SK-N-MC (cell line): ENCODE measurements around the gene LRRC74B.

Experiments
- EZH2 ChIP-seq: fragments of 200-600 bp; sonication (generic); IDR thresholded peaks from one replicate; pipeline ENCODE4 v1.6.1; 2017; ENCODE audit warnings: antibody characterized with exemption
- FOXP2 ChIP-seq: optimal IDR thresholded peaks from 2 replicates; pipeline ENCODE3; 2011; ENCODE audit warnings: mild to moderate bottlenecking, moderate library complexity; ENCODE audit not compliant: insufficient read depth; ENCODE audit errors: extremely low read length, control extremely low read depth
- POLR2AphosphoS5 ChIP-seq: IDR thresholded peaks from 2 replicates; pipeline ENCODE4 v1.6.1; 2012; ENCODE audit warnings: mild to moderate bottlenecking, low read depth, low read length, borderline replicate concordance

GRCh38 chr22:21042978-21043859 lies 2.5 kb upstream of the LRRC74B start:
- TF ChIP-seq POLR2AphosphoS5 (no peak), FOXP2 (no peak), EZH2 (no peak)
